ENCODE results near the gene HDGFL2.

Gene HDGFL2

DNA sequence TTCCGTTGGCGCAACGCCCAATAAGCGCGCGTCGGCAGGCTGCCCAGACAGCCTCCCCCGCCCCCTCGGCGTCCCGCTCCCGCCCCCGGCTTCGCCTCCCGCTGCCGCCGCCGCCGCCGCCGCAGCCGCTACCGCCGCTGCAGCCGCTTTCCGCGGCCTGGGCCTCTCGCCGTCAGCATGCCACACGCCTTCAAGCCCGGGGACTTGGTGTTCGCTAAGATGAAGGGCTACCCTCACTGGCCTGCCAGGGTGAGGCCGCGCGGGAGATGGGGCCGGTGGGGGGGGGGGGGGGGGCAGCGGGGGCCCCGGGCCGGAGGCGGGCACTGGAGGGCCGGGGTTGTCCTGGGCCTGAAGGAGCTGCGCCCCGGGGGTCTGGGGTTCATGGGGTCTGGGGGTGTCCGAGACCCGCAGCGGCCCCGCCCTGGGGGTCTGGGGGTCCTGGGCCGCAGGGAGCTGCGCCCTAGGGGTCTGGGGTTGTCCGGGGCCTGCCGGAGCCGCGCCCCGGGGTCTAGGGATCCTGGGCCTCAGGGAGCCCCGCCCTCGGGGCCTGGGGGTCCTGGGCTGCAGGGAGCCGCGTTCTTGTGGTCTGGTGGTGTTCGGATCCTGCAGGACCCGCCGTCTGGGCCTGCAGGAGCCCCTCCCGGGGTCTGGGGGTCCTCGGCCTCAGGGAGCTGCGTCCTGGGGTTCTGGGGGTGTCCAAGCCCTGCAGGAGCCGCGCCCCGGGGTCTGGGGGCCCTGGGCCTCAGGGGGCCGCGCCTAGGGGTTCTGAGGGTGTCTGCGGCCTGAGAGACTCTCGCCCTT, at the start of gene HDGFL2:
HDGFL2 (plus strand) TSS at position 124 of the 801 bp plus-strand sequence; CDS start at position 178, 54 bp downstream.
- DNase-seq = no peak

DNA sequence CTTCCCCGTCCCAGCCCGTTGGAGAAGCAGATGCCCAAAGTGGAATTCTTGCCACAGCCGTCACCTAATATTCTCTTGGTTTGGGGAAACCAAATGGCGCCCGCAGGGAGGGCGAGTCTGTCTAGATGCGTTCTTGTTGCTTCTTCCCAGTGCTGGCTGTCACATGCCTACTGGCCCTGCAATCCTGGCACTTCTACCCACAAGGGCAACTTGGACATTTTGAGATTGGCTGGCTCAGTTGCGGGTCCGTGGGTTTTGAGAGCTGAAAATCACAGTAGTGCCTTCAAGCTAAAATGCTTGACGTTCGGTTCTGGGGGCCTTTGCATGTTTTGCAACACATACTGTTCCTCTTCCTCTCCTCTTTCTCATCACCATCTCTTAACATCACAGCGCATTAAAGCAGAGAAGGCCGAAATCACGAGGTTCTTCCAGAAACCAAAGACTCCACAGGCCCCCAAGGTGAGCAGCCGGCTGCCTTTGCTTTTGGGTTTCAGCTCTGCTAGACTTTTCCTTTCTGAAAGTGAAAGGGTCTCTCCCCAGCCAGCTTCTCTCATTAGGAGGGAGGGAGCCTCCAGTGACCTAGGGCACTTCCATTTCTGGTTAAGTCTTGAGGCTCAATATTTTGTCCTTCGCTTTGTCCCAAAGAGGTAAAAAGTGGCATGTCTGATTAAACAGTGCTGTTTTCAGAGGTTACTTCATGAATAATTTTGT, 48.5 kb upstream of the HDGFL2 start:
- DNase-seq = no peak

DNA sequence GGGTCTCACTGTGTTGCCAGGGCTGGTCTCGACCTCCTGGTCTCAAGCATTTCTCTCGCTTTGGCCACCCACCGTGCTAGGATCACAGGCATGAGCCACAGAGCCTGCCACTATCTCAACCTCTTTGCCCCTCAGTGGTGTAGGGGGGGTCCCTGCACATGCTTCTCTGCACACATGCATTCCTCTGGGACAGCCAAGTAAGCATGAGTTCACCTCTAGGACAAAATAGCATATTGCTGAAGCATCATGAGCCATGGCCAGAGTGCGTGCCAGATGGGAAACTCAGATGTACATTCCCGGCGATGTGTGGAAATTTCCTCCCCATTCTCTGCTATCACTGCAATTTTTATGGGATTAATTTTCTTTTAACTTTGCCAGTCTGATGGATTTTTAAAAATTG, 46.6 kb upstream of the HDGFL2 start:
- DNase-seq = no peak

DNA sequence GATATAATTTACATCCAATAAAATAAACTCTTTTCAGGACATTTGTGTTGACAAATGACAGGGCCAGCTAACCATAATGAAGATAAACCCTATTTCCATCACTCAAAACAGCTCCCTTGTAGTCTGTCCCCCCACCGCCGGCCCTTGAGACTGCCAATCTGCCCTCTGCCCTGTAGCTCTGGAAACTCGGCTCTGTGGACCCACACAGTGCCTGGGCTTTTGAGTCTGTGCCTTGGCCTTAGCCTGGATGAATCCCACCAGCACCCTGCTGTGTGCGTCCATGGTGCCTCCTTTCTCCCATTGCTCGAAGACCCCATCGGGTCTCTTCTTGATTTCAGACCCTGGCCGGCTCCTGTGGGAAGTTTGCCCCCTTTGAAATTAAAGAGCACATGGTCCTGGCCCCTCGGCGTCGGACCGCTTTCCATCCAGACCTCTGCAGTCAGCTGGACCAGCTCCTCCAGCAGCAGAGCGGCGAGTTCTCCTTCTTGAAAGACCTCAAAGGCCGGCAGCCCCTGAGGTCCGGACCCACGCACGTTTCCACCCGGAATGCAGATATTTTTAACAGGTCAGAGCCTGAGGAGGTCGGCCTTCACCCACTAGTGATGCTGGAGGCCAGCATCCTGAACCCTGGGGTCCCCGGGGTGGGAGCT, 43.6 kb upstream of the HDGFL2 start:
- DNase-seq = no peak

DNA sequence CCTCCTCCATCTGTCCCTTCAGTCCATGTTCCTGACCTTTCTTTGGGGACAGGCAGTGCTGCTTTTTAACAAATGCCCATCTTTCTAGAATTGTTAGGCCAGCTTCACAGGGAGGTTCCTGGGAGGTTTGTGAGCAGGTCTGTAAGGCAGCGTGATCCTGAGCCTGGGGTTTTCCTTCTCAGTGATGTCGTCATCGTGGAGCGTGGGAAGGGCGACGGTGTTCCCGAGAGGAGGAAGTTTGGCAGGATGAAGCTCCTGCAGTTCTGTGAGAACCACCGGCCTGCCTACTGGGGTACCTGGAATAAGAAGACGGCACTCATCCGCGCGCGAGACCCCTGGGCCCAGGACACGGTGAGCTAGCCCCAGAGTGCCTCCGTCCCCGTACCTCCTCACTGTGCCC, 42.8 kb upstream of the HDGFL2 start:
- DNase-seq = no peak

DNA sequence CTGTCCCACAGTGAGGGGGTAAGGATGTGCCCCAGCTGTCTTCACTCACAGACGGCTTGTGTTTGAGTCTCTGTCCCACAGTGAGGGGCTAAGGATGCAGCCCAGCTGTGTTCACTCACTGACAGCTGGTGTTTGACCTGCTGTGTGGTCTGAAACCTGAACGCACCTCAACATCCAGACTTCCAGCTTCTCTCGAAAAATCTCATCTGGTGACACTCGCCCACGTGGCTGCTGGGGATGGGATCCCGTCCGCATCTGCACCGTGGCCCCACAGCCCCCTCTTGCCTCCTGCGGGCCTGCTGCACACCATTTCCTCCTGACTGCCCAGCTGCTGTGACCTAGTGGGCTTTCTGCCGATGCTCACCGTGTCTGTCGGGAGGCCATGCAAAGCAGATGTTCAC, 42.3 kb upstream of the HDGFL2 start:
- DNase-seq = no peak

DNA sequence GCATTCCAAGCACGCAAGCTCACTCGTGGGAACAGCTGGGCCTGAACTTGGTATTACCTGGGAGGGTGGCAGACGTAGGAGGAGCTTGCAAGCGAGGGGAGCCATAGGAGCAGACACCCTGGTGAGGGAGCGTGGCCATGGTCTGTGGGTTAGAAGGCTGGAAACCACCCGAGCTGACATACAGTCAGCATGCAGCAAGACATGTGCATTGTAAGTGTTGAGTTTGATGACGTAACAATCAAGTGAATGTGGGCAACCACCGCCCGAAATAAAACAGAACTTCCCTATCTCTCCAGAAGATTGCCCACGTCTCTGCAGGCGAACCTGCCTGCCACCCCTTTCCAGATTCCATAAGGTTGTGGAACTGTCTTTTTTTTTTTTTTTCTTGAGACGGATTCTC, 41.3 kb upstream of the HDGFL2 start:
- DNase-seq = no peak

DNA sequence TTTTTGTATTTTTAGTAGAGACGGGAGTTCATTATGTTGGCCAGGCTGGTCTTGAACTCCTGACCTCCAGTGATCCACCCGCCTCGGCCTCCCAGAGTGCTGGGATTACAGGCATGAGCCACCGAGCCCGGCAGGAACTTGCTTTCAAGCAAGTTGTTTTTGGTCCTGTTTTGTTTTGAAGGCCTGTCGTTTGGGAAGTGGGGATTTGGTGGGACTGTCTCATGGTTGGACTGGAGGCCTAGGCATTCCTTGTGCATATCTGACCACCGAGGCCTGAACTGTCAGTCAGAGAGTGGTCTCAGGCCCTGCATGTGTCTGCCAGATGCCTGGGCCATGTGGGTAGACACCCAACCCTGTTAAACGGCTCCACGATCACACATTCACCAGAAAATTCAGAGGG, 40.8 kb upstream of the HDGFL2 start:
- no peak for DNase-seq

DNA sequence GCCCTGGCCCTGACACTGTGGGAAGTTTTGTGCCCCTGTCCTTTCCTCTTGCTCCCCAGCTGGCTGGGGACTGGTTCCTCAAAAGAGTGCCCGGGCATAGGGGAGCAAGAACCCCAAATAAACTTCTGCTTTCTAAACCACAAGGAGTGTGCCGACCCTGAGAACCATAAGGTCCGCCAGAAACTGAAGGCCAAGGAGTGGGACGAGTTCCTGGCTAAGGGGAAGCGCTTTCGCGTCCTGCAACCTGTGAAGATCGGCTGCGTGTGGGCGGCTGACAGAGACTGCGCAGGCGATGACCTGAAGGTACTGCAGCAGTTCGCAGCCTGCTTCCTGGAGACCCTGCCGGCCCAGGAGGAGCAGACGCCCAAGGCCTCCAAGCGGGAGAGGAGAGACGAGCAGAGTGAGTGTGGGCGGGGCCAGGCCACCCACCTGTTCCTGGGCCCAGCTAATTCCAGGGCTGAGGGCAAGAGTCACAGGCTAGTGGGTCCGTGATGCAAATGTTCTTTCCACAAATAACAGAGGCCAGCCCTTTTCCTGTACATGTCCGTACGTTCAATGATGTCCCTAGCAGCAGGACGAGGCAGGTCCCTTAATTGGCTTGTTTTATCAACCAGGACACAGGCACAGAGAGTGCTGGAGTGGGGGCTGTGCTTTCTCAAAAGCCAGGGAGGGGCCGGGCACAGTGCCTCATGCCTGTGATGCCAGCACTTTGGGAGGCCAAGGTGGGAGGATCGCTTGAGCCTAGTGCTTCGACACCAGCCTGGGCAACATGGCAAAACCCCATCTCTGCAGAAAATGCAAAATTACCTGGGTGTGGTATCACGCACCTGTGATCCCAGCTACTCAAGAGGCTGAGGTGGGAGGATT, 40.1 kb upstream of the HDGFL2 start:
- no peak for DNase-seq

DNA sequence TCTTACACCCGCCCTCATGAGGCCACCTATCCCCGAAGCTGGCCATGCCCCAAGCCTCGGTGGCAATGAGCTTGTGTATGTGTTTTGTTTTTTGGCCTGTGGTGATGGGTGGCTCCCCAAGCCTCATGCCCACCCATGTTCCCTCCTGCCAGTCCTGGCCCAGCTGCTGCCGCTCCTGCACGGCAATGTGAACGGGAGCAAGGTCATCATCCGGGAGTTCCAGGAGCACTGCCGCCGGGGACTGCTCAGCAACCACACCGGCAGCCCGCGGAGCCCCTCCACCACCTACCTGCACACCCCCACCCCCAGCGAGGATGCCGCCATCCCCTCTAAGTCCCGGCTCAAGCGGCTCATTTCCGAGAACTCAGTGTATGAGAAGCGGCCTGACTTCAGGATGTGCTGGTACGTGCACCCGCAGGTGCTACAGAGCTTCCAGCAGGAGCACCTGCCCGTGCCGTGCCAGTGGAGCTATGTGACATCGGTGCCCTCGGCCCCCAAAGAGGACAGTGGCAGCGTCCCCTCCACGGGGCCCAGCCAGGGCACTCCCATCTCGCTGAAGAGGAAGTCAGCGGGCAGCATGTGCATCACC, 39.1 kb upstream of the HDGFL2 start:
- DNase-seq = no peak

DNA sequence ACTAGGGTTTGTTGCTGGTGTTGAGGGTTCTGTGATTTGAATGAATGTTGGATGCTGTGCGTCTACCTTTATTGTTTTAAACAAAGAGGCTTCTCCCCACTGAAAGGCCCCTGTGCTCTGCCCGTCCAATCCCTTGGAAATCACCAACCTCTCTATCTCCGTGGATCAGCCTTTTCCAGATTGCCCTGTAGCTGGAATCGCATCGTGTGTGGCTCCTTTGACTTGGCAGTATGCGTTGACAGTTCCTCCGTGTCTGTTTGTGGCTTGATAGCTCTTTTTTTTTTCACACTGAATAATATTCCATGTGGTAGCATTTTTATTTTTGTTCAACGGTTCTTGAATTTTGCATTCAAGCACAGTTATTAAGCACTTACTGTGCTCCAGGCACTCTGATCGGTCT, 37.7 kb upstream of the HDGFL2 start:
- DNase-seq = no peak

DNA sequence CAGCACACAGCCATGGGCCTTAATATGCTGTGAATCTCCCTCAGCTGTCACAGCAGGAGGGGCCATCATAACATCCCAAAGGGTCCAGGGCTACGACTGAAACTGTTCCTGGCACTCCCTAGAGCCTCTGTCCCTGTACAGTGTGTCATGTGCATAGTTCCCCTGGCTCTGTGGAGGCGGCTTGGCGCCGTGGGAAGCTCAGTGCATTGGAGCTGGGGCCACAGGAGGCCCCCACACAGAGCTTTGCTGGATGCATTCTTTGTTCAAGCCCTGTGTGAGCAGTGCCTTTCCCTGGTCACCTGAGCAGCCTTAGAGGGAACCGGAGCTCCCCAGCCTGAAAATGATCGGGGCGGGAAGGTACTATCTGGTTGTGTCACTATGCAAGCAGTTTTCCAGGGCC, 35.9 kb upstream of the HDGFL2 start:
- DNase-seq = no peak

DNA sequence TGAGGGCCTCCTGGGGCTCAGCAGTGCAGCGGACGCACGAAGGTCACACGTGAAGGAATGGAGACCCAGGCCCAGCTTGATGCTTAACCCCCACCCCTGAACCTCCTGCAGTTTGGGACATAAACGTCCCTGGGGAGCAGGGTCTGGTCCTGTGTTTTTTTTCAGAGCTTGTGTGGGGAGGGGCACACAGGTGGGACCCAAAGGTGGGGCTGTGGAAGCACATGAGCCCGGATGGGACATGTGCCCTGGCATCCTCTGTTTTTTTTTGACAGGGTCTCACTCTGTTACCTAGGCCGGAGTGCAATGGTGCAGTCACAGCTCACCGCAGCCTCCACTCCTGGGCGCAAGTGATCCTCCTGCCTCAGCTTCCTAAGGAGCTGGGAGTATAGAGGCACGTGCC, 35.0 kb upstream of the HDGFL2 start:
- no peak for DNase-seq

DNA sequence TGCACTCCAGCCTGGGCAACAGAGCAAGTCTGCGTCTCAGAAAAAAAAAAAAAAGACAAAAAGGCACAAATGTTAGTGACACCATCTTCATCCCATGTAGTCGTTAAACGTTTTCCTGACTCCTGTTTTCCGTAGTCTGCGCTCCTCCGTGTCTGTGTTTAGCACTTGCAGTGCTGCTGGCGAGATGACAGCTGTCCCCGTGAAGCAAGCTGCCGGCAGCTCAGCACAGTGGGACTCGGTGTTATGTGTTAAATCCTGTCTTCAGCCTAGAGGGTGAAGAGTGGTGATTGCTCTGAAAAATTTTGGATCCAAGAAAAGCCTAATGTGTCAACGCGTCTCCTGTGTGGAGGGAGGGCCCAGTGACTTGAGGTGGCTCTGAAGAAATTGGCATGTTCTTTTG, 32.9 kb upstream of the HDGFL2 start:
- no peak for DNase-seq

DNA sequence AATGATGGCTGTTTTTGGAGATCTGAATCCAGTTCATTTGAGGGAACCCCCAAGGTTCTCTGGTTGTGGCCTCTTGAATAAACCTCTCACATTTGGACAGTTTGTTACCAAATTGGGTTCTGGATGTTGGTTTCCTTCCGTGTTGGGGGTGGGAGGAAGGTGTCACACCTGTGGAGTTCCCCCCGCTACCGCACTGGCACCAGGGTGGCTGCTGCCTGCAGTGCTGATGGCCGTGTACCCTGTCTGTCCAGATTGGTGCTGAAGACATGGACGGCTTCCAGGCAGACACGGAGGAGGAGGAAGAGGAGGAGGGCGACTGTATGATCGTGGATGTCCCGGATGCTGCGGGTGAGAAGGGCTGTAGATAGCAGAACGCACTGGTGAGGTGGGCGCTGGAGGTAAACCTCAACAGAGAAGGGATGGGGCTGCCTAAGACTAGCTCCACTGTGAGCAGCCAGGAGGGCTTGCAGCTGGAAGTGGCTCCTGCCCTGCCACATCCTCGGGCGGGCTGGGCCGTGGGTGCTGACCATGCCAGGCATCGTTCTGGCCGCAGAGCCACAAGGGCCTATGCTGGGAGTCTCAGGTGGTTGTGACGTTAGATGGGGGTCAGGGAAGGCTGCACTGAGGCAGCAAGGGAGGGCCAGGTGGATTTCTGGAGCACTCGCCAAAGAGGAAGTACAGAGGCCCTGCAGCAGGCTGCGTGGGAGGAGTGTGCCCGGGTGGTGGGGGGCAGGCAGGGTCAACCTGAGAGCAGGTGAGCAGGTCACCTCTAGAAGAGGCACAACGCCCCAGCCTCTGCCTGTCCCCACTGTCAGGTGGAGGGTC, 29.9 kb upstream of the HDGFL2 start:
- no peak for DNase-seq

DNA sequence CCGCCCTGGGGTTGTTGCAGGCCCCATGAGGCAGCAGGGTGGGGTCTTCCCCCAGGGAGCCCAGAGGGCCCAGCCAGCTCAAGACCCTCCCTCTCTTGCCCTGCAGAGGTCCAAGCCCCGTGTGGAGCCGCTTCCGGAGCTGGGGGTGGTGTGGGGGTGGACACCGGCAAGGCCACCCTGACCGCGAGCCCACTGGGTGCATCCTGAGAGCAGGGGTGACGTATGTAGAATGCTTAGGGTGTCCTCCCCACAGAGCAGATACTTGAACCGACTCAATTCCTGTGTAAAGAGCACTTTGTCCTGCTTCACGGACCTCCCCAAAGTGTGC, 29.3 kb upstream of the HDGFL2 start:
- DNase-seq = no peak

DNA sequence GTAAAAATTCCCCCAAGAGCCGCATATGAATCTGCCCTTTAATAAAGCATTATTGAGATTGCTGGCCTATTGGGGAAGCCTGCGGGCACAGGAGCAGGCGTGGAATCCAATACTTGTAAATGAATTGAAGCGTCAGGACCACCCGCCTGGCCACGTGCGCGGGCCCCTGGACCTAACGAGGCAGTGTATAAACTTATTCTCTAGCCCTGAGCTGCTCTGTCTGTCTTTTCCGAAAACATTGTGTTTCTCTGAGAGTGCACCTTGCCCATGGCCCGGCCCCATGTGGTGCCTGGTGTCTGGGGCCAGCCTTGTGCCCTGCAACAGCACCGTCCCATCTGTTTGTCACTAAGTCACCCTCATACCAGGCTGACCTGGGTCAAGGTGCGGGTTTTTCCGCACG, 28.9 kb upstream of the HDGFL2 start:
- no peak for DNase-seq

DNA sequence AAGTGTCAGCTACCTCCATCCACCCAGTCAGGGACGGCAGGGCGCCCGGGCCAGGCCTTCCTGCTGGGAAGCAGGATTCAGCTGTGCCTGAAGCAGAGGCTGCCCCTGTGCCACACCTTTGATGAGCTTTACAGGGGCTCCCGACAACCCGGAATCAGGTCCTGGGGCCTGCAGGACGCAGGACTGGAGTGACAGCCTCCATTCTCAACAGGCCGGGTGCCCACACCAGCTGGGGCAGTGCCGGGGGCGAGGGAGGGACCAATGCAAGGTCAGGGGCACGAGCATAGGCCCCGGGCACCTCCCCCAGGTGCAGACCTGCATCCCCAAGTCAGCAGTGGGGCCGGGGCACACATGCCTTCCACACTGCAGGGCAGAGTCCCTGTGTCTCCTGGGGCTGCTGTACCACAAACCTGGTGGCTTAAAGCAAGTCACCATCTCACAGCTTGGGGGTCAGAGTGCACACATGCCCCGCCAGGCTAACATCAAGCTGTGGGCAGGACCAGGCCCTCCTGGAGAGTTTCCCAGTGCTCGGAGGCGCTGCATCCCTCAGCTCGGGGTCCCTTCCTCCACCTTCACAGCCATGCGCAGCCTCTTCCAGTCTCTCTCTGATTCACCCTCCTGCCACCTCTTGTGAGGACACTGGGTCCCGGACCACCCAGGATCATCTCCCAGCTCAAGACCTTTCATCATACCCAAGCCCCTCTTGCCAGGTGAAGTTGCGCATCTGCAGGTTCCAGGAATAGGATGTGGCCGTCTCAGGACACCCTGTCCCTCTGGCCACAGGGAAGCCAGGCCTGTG, 27.9 kb upstream of the HDGFL2 start:
- DNase-seq = no peak

DNA sequence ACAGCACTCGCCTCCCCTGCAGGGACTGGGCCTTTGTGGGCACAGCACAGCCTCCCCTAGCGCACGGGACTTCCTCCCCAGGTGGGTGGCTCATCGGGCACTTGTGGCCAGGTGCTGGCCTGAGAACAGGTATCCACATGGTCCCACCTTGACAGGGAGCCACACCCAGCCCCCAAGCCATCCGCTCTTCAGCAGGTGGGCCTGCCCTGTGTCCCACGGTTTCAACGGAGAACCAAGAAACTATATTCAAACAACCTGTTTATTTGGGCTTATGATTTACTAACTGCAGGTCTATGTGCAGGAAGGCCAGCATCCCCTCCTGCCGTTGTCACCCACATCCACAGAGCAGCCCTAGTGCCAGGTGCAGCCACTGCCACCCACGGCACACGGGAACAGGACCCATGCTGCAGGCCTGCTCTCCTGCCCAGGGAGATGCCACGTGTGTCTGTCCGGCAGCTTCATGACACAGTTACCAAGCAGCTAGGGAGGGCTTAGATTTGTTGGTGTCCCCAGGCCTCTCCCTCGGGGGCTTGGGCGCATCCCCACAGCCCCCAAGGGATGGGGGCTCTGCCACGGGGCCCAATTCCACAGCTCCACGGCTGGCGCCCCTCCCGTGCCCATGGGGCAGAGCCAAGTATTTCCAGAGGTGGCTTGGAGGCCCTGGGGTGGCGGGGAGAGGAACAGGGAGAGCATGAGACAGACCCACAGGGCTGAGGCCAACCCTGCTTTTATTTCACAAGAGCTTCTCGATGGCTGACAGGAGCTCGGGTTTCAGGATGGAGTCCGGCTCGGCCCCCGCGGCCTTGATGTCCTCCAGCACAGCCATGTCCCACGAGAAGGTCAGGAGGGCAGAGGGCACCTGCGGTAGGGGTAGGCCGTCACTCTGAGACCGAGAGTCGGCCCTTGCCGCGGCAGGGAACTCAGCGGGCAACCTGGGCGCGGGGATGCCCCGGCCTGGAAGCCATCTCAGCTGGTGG, 27.0 kb upstream of the HDGFL2 start:
- DNase-seq = no peak
